H1 (cell line): Measurements from ENCODE around the gene TECR. TPM values are rescaled to one million over a fixed set of nuclear protein-coding genes. Genes with fewer than 3 reads are reported as not detected.

ENCODE experiments used
- ASH2L ChIP-seq: fragments of 200-600, 300-600 bp; sonication (generic); IDR thresholded peaks from one replicate; pipeline ENCODE4 v1.7.1; 2017; ENCODE audit warnings: low read length
- BRCA1 ChIP-seq: IDR thresholded peaks from 2 replicates; pipeline ENCODE4 v1.6.1; 2012; ENCODE audit warnings: low read depth, low read length, improper control_type of control experiment
- CBX8 ChIP-seq: fragments of 300-800, 300-1000 bp; sonication (generic); IDR thresholded peaks from 2 replicates; pipeline ENCODE4 v1.7.1; 2016; ENCODE audit warnings: low read depth, low read length, borderline replicate concordance
- CHD2 ChIP-seq: IDR thresholded peaks from 2 replicates; pipeline ENCODE4 v1.6.1; 2012; ENCODE audit warnings: low read length, improper control_type of control experiment
- CREB1 ChIP-seq: IDR thresholded peaks from 2 replicates; pipeline ENCODE4 v1.6.1; 2012; ENCODE audit warnings: inconsistent platforms
- CTCF ChIP-seq, 3 experiments: IDR thresholded peaks; 1 replicate in 2 of 3; 2 replicates in 1 of 3; pipeline versions ENCODE4 v1.5.1 to v1.6.1; 2011; ENCODE audit warnings: low read length in 3 of 3, mild to moderate bottlenecking in 3 of 3, inconsistent platforms in 2 of 3, low read depth in 1 of 3, moderate library complexity in 1 of 3; ENCODE audit not compliant: insufficient read depth in 1 of 3; ENCODE audit errors: control extremely low read depth in 1 of 3
- HDAC6 ChIP-seq: IDR thresholded peaks from one replicate; pipeline ENCODE4 v1.7.1; 2012; ENCODE audit warnings: low read depth, mild to moderate bottlenecking, inconsistent platforms, low read length, moderate library complexity
- JUND ChIP-seq: IDR thresholded peaks from 2 replicates; pipeline ENCODE4 v1.6.1; 2011; ENCODE audit warnings: mild to moderate bottlenecking, improper control_type of control experiment, low read length
- MAFK ChIP-seq: IDR thresholded peaks from 2 replicates; pipeline ENCODE4 v1.6.1; 2012; ENCODE audit warnings: low read depth, mild to moderate bottlenecking, improper control_type of control experiment, low read length
- MAX ChIP-seq: IDR thresholded peaks from 2 replicates; pipeline ENCODE4 v1.6.1; 2012; ENCODE audit warnings: inconsistent platforms
- NRF1 ChIP-seq: IDR thresholded peaks from 2 replicates; pipeline ENCODE4 v1.6.1; 2011; ENCODE audit warnings: mild to moderate bottlenecking, low read depth, low read length, improper control_type of control experiment
- POLR2AphosphoS5 ChIP-seq: IDR thresholded peaks from 2 replicates; pipeline ENCODE4 v1.6.1; 2011; ENCODE audit warnings: low read depth, low read length
- RBBP5 ChIP-seq: IDR thresholded peaks from 2 replicates; pipeline ENCODE4 v1.7.1; 2012; ENCODE audit warnings: low read depth, mild to moderate bottlenecking, inconsistent platforms, low read length, moderate library complexity, borderline replicate concordance
- SAP30 ChIP-seq: fragments of 300-600 bp; sonication (generic); IDR thresholded peaks from 2 replicates; pipeline ENCODE4 v1.7.1; 2012; ENCODE audit warnings: low read length, moderate library complexity, mild to moderate bottlenecking, inconsistent platforms; ENCODE audit not compliant: insufficient read depth, insufficient replicate concordance
- SIN3A ChIP-seq, 2 experiments: IDR thresholded peaks in 1 of 2; conservative IDR thresholded peaks in 1 of 2; 2 replicates each; pipeline ENCODE4 v1.6.1; 2011 to 2012; ENCODE audit warnings: low read length in 2 of 2, improper control_type of control experiment in 1 of 2, low read depth in 1 of 2, mild to moderate bottlenecking in 1 of 2
- SIX5 ChIP-seq: IDR thresholded peaks from 2 replicates; pipeline ENCODE4 v1.6.1; 2011; ENCODE audit warnings: mild to moderate bottlenecking, low read depth, low read length
- SP2 ChIP-seq: IDR thresholded peaks from 2 replicates; pipeline ENCODE4 v1.6.1; 2012; ENCODE audit warnings: mild to moderate bottlenecking, low read length, inconsistent platforms
- TAF1 ChIP-seq: IDR thresholded peaks from 2 replicates; pipeline ENCODE4 v1.6.1; 2011; ENCODE audit warnings: mild to moderate bottlenecking, low read depth, low read length
- TBP ChIP-seq: IDR thresholded peaks from 2 replicates; pipeline ENCODE4 v1.6.1; 2011; ENCODE audit warnings: low read depth, low read length, improper control_type of control experiment
- TEAD4 ChIP-seq: IDR thresholded peaks from 2 replicates; pipeline ENCODE4 v1.6.1; 2012; ENCODE audit warnings: low read depth, low read length, inconsistent platforms, mixed read lengths
- polyA plus RNA-seq, 7 experiments: library from polyadenylated mRNA; depleted of rRNA in 3 of 7; stranded (reverse) in 5 of 7; unstranded in 2 of 7; fragments of >200 nt in 5 of 7; fragments of 200-250 nt in 2 of 7; gene quantifications; 1 replicate in 5 of 7; 2 replicates in 1 of 7; 4 replicates in 1 of 7; pipeline versions ENCODE4 v1.2.1 to v1.2.3, GENCODE V29; 2011 to 2013; ENCODE audit warnings: missing spikeins in 2 of 7, mixed read lengths in 2 of 7
- total RNA-seq: library from RNA; stranded (reverse); fragmentation: NEBNext Ultra II Directional; extraction: Animal tissue kit (Norgen Biotek cat#: 25700); gene quantifications from 2 replicates; pipeline ENCODE4 v1.2.1, GENCODE V29; 2021
- TF ChIP-seq, protein P1 (sequence below): IDR thresholded peaks from 2 replicates; pipeline ENCODE4 v1.6.1; 2012; ENCODE audit warnings: inconsistent platforms

Gene TECR
- total and polyA plus RNA-seq, 2 of the 8 experiments (the other 6 are each of a cell fraction or from before 2014, with no cell fraction given): 172 to 405 TPM

- no peak for TF ChIP-seq TEAD4
- TF ChIP-seq BRCA1: peak; percentile 31; the same call in 1 of the 2 replicates
- TF ChIP-seq RBBP5: peak; percentile 64; the same call in 1 of the 2 replicates
- peak in 1 of 2 experiments; percentile 82; a peak in 1 of 4 replicates for TF ChIP-seq SIN3A (conservative IDR thresholded peaks at IDR 0.05 in 1 of 2, IDR thresholded peaks at IDR 0.05 in 1 of 2; ENCODE audit: low read depth in 1 of 2, low read length in 2 of 2)
- peak; percentile 20; the same call in 1 of the 2 replicates for TF ChIP-seq SIX5
- TF ChIP-seq TBP: peak; percentile 89
- peak; percentile 87 to 95 (median 90) for TF ChIP-seq CTCF (IDR thresholded peaks at IDR 0.05; ENCODE audit: control extremely low read depth in 1 of 3, insufficient read depth in 1 of 3, low read depth in 1 of 3, low read length in 3 of 3)
- peak; percentile 45 for TF ChIP-seq CREB1
- peak; percentile 68; the same call in 1 of the 2 replicates for TF ChIP-seq MAX
- TF ChIP-seq SP2: peak; percentile 92
- TF ChIP-seq ASH2L: peak; percentile 84
- TF ChIP-seq, protein P1, sequence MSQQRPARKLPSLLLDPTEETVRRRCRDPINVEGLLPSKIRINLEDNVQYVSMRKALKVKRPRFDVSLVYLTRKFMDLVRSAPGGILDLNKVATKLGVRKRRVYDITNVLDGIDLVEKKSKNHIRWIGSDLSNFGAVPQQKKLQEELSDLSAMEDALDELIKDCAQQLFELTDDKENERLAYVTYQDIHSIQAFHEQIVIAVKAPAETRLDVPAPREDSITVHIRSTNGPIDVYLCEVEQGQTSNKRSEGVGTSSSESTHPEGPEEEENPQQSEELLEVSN: 0 out of 2 replicates have a peak, but pooled peaks have one; percentile 22
- peak; percentile 85 for TF ChIP-seq TAF1
- peak; percentile 77 for TF ChIP-seq CHD2
- TF ChIP-seq CBX8: no peak
- TF ChIP-seq HDAC6: no peak
- peak; percentile 55 for TF ChIP-seq NRF1
- no peak for TF ChIP-seq MAFK
- TF ChIP-seq POLR2AphosphoS5: peak; percentile 91
- peak; percentile 71; the same call in 1 of the 2 replicates for TF ChIP-seq JUND
- TF ChIP-seq SAP30: no peak
Measured at GRCh38 chr19:14571695-14572490, 42.5 kb downstream of the TECR start, which contains the start of gene NDUFB7 (continued).
